ENCODE results near the gene ZNF232.

GRCh38 chr17:5078106-5079028 lies 33.3 kb downstream of the ZNF232 start, which contains the start of gene ZFP3:
- TF ChIP-seq CTCF (IDR thresholded peaks at IDR 0.05 in 2 of 3, conservative IDR thresholded peaks at IDR 0.05 in 1 of 3; ENCODE audit: borderline replicate concordance in 1 of 3, insufficient read depth in 1 of 3, low read depth in 2 of 3, low read length in 2 of 3): no peak
- no peak for TF ChIP-seq ATF3 (IDR thresholded peaks at IDR 0.05)
- no peak for TF ChIP-seq POLR2AphosphoS5 (IDR thresholded peaks at IDR 0.05; ENCODE audit: low read depth, low read length)
- TF ChIP-seq RAD21 (IDR thresholded peaks at IDR 0.05; ENCODE audit: low read depth): no peak
- no peak for TF ChIP-seq EZH2phosphoT487 (IDR thresholded peaks at IDR 0.05; ENCODE audit: borderline replicate concordance)
- TF ChIP-seq POLR2A (IDR thresholded peaks at IDR 0.05; ENCODE audit: borderline replicate concordance, extremely low read depth, insufficient read depth, insufficient read length): no peak
- no peak for TF ChIP-seq EZH2 (IDR thresholded peaks at IDR 0.05)
- TF ChIP-seq YY1 (IDR thresholded peaks at IDR 0.05; ENCODE audit: extremely low read depth, insufficient replicate concordance, low read depth, low read length): no peak
- no peak for TF ChIP-seq EGR1 (IDR thresholded peaks at IDR 0.05; ENCODE audit: low read depth)
- TF ChIP-seq TCF7L2 (IDR thresholded peaks at IDR 0.05; ENCODE audit: borderline replicate concordance, extremely low read depth, insufficient read depth, insufficient read length): no peak
- TF ChIP-seq ZFX (IDR thresholded peaks at IDR 0.05): no peak
- TF ChIP-seq CEBPB (IDR thresholded peaks at IDR 0.05; ENCODE audit: low read depth): no peak

All from HCT116 (cell line).